GM12878 (cell line): ENCODE data around the gene THOC6. TPM values are rescaled to one million over a fixed set of nuclear protein-coding genes. Genes with fewer than 3 reads are reported as not detected.

ENCODE experiments used
- BHLHE40 ChIP-seq, 2 experiments: fragments of 450-650 bp in 1 of 2; IDR thresholded peaks; 2 replicates each; pipeline ENCODE4 v1.6.1; 2011 to 2017; ENCODE audit warnings: low read depth in 2 of 2, borderline replicate concordance in 1 of 2, improper control_type of control experiment in 1 of 2, low read length in 1 of 2, mild to moderate bottlenecking in 1 of 2
- CBFB ChIP-seq: IDR thresholded peaks from 2 replicates; pipeline ENCODE4 v1.6.1; 2016; ENCODE audit warnings: antibody characterized with exemption, low read depth
- CREM ChIP-seq: IDR thresholded peaks from 2 replicates; pipeline ENCODE4 v1.6.1; 2014; ENCODE audit warnings: antibody characterized with exemption, low read depth
- EGR1 ChIP-seq, 2 experiments: IDR thresholded peaks; 1 replicate in 1 of 2; 2 replicates in 1 of 2; pipeline ENCODE4 v1.6.1; 2011 to 2012; ENCODE audit warnings: low read depth in 2 of 2, low read length in 2 of 2, borderline replicate concordance in 1 of 2, mild to moderate bottlenecking in 1 of 2, moderate library complexity in 1 of 2
- IKZF1 ChIP-seq: fragments of 450-650 bp; conservative IDR thresholded peaks from 2 replicates; pipeline ENCODE4 v1.6.1; 2017; ENCODE audit warnings: antibody characterized with exemption, mild to moderate bottlenecking
- IKZF2 ChIP-seq, 2 experiments: fragments of 450-650 bp; IDR thresholded peaks; 2 replicates each; pipeline ENCODE4 v1.6.1; 2017; ENCODE audit warnings: mild to moderate bottlenecking in 2 of 2, moderate library complexity in 2 of 2
- KLF5 ChIP-seq: fragments of 450-650 bp; IDR thresholded peaks from 2 replicates; pipeline ENCODE4 v1.6.1; 2014; ENCODE audit warnings: mild to moderate bottlenecking; ENCODE audit not compliant: partially characterized antibody
- NR2F1 ChIP-seq: fragments of 450-650 bp; conservative IDR thresholded peaks from 2 replicates; pipeline ENCODE4 v1.6.1; 2017; ENCODE audit warnings: mild to moderate bottlenecking
- TAF1 ChIP-seq: IDR thresholded peaks from 2 replicates; pipeline ENCODE4 v1.6.1; 2011; ENCODE audit warnings: mild to moderate bottlenecking, low read depth, low read length, borderline replicate concordance
- TBL1XR1 ChIP-seq: IDR thresholded peaks from 2 replicates; pipeline ENCODE4 v1.6.1; 2012; ENCODE audit warnings: low read depth, low read length, improper control_type of control experiment
- polyA plus RNA-seq, 11 experiments: library from polyadenylated mRNA; depleted of rRNA in 4 of 11; unstranded in 6 of 11; stranded (reverse) in 5 of 11; fragments of >200 nt; fragmentation: Nextera tagmentation in 4 of 11; fragmentation: Illumina TruSeq in 1 of 11; extraction: Ambion mirVana in 4 of 11; extraction: Trizol in 1 of 11; gene quantifications; 1 replicate in 1 of 11; 2 replicates in 10 of 11; pipeline versions ENCODE4 v1.2.1 to v1.2.3, GENCODE V29; 2011 to 2016; ENCODE audit warnings: inconsistent platforms in 2 of 11, missing spikeins in 2 of 11, low read depth in 1 of 11
- total RNA-seq, 4 experiments: library from RNA; depleted of rRNA in 3 of 4; stranded (reverse); fragments of >200 nt in 3 of 4; fragmentation: Illumina TruSeq in 1 of 4; extraction: Trizol in 1 of 4; gene quantifications; 2 replicates each; pipeline versions ENCODE4 v1.2.1 to v1.2.3, GENCODE V29; 2013 to 2021
- TF ChIP-seq, protein P1 (sequence below): fragments of 450-650 bp; IDR thresholded peaks from 2 replicates; pipeline ENCODE4 v1.6.1; 2017; ENCODE audit warnings: mild to moderate bottlenecking, moderate library complexity
- TF ChIP-seq, protein P2 (sequence below): IDR thresholded peaks from 2 replicates; pipeline ENCODE4 v1.6.1; 2011; ENCODE audit warnings: borderline replicate concordance, low read depth, mild to moderate bottlenecking, moderate library complexity, low read length; ENCODE audit not compliant: insufficient read depth, poor library complexity, severe bottlenecking
- TF ChIP-seq, protein P3 (sequence below): IDR thresholded peaks from 2 replicates; pipeline ENCODE4 v1.6.1; 2011; ENCODE audit warnings: borderline replicate concordance, low read depth, mild to moderate bottlenecking, moderate library complexity, mixed read lengths, low read length; ENCODE audit not compliant: insufficient read depth; ENCODE audit errors: extremely low read length

Gene THOC6
- total and polyA plus RNA-seq, 10 of the 15 experiments (the other 5 are each of a cell fraction or from before 2014, with no cell fraction given), result 1.0 to 54.4 (median 27.9) TPM

DNA sequence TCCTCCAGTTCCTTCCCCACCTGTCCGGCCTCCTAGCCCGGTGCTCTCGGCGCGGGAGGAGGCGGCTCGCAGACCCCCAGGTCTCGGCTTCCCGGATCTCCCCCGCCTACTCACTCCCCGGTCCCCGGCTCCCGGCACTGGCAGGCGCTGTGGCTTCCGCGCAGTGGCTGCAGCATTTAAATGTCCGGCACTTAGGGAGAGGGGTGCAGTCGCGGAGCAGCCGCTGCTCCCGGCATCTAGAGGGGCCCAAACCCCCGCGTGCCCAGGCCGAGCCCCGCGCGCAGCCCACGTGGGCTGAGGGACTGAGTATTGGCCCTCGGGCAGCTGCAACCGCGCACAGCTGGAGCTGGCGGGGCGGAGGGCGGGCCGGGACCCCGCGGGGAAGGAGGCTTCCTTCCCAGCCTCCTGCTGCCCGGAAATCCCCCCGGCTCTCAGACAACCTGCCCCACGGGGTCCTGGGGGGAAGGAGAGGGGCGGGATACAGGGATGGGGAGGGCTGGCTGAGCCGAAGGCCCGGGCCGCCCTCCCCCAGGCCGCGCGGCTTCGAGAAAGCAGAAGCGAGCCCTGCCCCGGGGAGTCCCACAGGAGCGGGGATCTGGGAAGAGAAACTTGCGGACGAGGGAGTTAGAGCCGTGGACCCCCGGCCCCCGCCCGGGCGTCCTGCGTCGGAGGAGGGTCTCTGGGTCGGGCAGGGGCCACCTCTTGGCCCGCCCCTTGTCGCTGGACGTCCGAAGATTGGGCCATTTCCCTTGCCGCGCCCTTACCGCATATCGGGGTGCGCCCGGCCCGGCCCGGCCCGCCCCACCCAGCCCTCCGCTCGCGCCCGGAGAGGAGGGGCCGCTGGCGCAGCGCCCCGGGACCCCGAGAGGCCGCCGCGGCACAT is 22.2 kb downstream of the THOC6 start, which contains the start of gene MMP25 (continued):
- TF ChIP-seq, protein P1, sequence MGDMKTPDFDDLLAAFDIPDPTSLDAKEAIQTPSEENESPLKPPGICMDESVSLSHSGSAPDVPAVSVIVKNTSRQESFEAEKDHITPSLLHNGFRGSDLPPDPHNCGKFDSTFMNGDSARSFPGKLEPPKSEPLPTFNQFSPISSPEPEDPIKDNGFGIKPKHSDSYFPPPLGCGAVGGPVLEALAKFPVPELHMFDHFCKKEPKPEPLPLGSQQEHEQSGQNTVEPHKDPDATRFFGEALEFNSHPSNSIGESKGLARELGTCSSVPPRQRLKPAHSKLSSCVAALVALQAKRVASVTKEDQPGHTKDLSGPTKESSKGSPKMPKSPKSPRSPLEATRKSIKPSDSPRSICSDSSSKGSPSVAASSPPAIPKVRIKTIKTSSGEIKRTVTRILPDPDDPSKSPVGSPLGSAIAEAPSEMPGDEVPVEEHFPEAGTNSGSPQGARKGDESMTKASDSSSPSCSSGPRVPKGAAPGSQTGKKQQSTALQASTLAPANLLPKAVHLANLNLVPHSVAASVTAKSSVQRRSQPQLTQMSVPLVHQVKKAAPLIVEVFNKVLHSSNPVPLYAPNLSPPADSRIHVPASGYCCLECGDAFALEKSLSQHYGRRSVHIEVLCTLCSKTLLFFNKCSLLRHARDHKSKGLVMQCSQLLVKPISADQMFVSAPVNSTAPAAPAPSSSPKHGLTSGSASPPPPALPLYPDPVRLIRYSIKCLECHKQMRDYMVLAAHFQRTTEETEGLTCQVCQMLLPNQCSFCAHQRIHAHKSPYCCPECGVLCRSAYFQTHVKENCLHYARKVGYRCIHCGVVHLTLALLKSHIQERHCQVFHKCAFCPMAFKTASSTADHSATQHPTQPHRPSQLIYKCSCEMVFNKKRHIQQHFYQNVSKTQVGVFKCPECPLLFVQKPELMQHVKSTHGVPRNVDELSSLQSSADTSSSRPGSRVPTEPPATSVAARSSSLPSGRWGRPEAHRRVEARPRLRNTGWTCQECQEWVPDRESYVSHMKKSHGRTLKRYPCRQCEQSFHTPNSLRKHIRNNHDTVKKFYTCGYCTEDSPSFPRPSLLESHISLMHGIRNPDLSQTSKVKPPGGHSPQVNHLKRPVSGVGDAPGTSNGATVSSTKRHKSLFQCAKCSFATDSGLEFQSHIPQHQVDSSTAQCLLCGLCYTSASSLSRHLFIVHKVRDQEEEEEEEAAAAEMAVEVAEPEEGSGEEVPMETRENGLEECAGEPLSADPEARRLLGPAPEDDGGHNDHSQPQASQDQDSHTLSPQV, result no peak
- 0 out of 3 replicates have a peak, but pooled peaks of 1 of the 2 experiments have one; percentile 18 for TF ChIP-seq EGR1 (IDR thresholded peaks at IDR 0.05; ENCODE audit: borderline replicate concordance in 1 of 2, low read depth in 2 of 2, low read length in 2 of 2)
- TF ChIP-seq CREM, result no peak
- TF ChIP-seq, protein P2, sequence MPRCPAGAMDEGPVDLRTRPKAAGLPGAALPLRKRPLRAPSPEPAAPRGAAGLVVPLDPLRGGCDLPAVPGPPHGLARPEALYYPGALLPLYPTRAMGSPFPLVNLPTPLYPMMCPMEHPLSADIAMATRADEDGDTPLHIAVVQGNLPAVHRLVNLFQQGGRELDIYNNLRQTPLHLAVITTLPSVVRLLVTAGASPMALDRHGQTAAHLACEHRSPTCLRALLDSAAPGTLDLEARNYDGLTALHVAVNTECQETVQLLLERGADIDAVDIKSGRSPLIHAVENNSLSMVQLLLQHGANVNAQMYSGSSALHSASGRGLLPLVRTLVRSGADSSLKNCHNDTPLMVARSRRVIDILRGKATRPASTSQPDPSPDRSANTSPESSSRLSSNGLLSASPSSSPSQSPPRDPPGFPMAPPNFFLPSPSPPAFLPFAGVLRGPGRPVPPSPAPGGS, result no peak
- TF ChIP-seq, protein P3, sequence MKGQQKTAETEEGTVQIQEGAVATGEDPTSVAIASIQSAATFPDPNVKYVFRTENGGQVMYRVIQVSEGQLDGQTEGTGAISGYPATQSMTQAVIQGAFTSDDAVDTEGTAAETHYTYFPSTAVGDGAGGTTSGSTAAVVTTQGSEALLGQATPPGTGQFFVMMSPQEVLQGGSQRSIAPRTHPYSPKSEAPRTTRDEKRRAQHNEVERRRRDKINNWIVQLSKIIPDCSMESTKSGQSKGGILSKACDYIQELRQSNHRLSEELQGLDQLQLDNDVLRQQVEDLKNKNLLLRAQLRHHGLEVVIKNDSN, result peak; percentile 12
- no peak for TF ChIP-seq CBFB
- peak; percentile 58 to 73 for TF ChIP-seq IKZF2 (IDR thresholded peaks at IDR 0.05)
- TF ChIP-seq IKZF1, result peak; percentile 88
- 0 out of 4 replicates have a peak, but pooled peaks of 1 of the 2 experiments have one; percentile 5 for TF ChIP-seq BHLHE40 (IDR thresholded peaks at IDR 0.05; ENCODE audit: borderline replicate concordance in 1 of 2, low read depth in 2 of 2, low read length in 1 of 2)
- TF ChIP-seq TBL1XR1, result no peak
- no peak for TF ChIP-seq TAF1
- 0 out of 2 replicates have a peak, but pooled peaks have one; percentile 13 for TF ChIP-seq NR2F1
- no peak for TF ChIP-seq KLF5
